Measurements from ENCODE around the gene NT5DC3. TPM values are rescaled to one million over a fixed set of nuclear protein-coding genes. Genes with fewer than 3 reads are reported as not detected.

NT5DC3 gene
- total RNA-seq, 3 donors from 2014 or later, result 3.8 to 19.9 (median 12.5) TPM

DNA sequence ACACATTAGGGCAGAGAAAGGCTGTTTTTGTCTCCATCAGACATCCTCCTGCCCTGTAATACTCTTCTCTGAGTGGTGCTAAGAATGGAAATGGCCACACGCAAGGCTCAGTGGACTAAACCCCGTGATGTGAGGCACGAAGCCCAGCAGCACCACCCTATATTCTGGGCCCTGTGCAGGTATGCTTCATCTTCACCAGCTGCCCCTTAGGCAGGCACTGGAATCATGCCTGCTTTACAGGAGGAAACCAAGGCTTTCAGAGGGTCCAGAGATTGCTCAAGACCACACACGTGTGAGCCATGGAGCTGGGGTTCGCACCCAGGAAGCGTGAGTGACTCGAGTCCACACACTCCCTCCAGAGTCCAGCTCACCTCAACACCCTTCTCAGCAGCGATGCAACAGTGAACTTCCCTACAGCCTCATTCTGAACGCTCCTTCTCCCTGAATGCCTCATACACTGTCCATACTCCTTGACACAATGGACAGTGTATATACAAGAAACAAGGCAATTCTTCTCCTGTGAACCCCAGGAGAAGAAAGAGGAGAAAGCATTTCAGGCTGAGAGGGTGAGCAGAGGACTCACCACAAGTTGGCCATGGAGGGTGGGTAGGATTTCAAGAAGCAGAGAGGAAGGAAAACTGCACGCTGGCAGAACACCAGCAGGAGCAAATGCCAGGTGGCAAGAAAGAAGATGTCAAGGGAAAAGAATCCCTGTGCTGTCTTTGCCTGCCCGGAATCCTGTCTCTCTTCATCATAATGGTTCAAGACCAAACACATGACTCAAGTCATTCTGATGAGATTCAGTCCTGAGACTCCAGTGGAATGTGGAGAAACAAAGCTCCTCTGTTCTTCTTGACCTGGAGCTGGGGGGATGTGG is 39.1 kb downstream of the NT5DC3 start:
- H3K27ac ChIP-seq, result peak overlapping the region; percentile 78 to 86
- peaks cover 0 to 11% of the 10 kb centered on the region in 2 donors for H3K4me1 ChIP-seq
- intact Hi-C loops (cut with DNase I; ENCODE audit: low total_unique reads), result no loop called here
- no peaks in the 10 kb centered on the region for H3K9me3 ChIP-seq
- no peaks in the 10 kb centered on the region for H3K36me3 ChIP-seq
- DNase-seq (ENCODE audit: low spot score in 2 of 2), result peak in 1 of 2 donors; percentile 80
- no peak for TF ChIP-seq POLR2A (IDR thresholded peaks at IDR 0.05)
- TF ChIP-seq, protein P1, sequence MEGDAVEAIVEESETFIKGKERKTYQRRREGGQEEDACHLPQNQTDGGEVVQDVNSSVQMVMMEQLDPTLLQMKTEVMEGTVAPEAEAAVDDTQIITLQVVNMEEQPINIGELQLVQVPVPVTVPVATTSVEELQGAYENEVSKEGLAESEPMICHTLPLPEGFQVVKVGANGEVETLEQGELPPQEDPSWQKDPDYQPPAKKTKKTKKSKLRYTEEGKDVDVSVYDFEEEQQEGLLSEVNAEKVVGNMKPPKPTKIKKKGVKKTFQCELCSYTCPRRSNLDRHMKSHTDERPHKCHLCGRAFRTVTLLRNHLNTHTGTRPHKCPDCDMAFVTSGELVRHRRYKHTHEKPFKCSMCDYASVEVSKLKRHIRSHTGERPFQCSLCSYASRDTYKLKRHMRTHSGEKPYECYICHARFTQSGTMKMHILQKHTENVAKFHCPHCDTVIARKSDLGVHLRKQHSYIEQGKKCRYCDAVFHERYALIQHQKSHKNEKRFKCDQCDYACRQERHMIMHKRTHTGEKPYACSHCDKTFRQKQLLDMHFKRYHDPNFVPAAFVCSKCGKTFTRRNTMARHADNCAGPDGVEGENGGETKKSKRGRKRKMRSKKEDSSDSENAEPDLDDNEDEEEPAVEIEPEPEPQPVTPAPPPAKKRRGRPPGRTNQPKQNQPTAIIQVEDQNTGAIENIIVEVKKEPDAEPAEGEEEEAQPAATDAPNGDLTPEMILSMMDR (IDR thresholded peaks at IDR 0.05), result peak in 1 of 3 donors; percentile 6
- H3K27me3 ChIP-seq, result no peaks in the 10 kb centered on the region
- H3K4me3 ChIP-seq, result no peak overlapping the region

DNA sequence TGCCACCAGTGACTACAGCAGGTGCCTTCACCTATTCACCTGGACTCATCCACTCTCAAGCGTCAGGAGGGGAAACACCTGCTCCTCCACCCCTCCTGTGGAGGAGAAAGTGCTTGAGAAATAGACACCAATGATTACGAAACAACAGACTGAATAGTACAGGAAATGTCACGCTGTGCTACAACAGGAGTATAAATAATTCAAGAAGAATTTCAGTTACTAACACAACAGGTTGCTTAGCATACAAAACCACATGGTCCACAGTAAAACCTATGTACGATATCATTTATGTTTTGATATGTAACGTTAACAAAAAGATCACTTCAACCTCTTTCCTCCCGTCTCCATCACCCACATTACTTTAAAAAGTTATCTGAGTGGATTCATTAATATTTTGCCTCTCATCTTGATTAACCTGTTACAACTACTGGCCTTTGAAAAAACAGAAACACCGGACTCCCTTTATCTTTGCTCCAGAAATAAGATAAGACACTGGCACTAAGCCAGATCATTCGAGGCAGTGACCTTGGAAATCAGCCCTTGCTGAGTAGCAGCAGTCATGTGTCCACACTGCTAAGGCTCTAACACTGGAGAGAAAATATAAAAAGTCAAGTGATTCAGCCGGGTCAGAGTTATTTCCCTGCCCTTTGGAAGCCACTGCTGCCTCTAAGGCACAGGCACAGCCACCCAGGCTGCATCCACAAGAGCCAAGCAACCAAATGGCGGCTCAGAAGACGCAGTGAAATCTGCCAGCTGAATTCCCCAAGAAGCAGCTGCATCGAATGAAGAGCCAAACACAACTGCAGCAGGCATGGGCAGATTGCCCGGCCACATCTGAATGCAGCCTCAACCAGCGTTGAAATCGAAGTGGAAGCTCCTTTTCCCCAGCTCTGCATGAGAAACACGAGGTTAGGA is 40.9 kb downstream of the NT5DC3 start:
- Histone ChIP-seq H3K27ac (peak overlapping the region; percentile 78 to 92), H3K4me3 (peak overlapping the region in 2 of 3 donors; percentile 4 to 9), H3K9me3 (no peaks in the 10 kb centered on the region), H3K4me1 (peaks cover 0 to 11% of the 10 kb centered on the region in 2 donors), H3K36me3 (no peaks in the 10 kb centered on the region), H3K27me3 (no peaks in the 10 kb centered on the region)
- TF ChIP-seq, protein P1 (IDR thresholded peaks at IDR 0.05), result no peak
- TF ChIP-seq POLR2AphosphoS5 (IDR thresholded peaks at IDR 0.05), result peak in 2 of 3 donors; percentile 7 to 76
- DNase-seq (ENCODE audit: low spot score in 2 of 2), result peak in 1 of 2 donors; percentile 72
- intact Hi-C loops (cut with DNase I; ENCODE audit: low total_unique reads), result no loop called here

DNA sequence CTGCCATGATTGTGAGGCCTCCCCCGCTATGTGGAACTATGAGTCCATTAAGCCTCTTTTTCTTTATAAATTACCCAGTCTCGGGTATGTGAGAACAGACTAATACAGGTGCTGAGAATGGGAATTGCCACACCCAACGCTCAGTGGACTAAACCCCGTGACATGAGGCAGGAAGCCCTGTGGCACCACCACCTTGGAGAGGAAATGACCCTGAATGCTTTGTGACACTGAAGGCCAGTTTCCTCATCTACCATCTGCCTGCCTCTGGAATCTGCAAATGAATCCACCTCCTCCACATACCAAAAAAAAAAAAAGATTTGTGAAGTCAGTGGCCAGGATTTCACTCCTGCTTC is 41.6 kb downstream of the NT5DC3 start:
- peak in 1 of 2 donors; percentile 26 for DNase-seq (ENCODE audit: low spot score in 2 of 2)
- no peaks in the 10 kb centered on the region for H3K27me3 ChIP-seq
- no peak overlapping the region for H3K4me3 ChIP-seq
- intact Hi-C loops (cut with DNase I; ENCODE audit: low total_unique reads), result no loop called here
- TF ChIP-seq POLR2A (IDR thresholded peaks at IDR 0.05) (no peak), POLR2AphosphoS5 (IDR thresholded peaks at IDR 0.05) (peak in 1 of 3 donors; percentile 9)
- H3K36me3 ChIP-seq, result no peaks in the 10 kb centered on the region
- peaks cover 0 to 11% of the 10 kb centered on the region in 2 donors for H3K4me1 ChIP-seq
- H3K27ac ChIP-seq, result peak overlapping the region; percentile 78 to 92
- no peaks in the 10 kb centered on the region for H3K9me3 ChIP-seq

DNA sequence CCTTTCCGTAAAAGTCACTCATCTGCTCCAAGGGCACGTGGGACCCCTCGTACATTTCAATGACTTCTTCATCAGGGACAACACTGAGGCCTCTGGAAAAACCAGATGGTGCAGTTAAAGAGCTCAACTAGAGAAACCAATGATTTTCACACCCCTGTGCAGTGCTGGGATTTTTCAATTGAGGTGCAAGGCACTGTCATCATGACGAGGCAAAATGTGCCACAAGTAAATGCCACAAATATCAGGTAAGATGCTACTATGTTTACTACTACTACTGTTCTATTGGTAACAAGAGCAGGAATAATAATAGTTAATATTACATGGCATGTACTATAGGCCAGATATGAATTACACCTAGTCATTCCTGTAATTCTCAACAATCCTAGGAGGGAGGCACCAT is 42.4 kb downstream of the NT5DC3 start:
- intact Hi-C loops (cut with DNase I; ENCODE audit: low total_unique reads), result no loop called here
- DNase-seq (ENCODE audit: low spot score in 2 of 2), result no peak
- H3K36me3 ChIP-seq, result no peaks in the 10 kb centered on the region

More for the DNA sequence above, 42.4 kb downstream of the NT5DC3 start:
- H3K4me1 ChIP-seq, result peaks cover 0 to 11% of the 10 kb centered on the region in 2 donors
- H3K4me3 ChIP-seq, result no peak overlapping the region
- peak overlapping the region in 1 of 2 donors; percentile 78 for H3K27ac ChIP-seq
- H3K27me3 ChIP-seq, result no peaks in the 10 kb centered on the region
- TF ChIP-seq POLR2AphosphoS5 (IDR thresholded peaks at IDR 0.05), result no peak
- no peak for TF ChIP-seq POLR2A (IDR thresholded peaks at IDR 0.05)
- TF ChIP-seq, protein P1 (IDR thresholded peaks at IDR 0.05), result no peak
- no peaks in the 10 kb centered on the region for H3K9me3 ChIP-seq

All from breast epithelium (tissue), 4 donors.